B cell (primary cell): Measurements from ENCODE around the gene SLC25A40. TPM values are rescaled to one million over a fixed set of nuclear protein-coding genes. Genes with fewer than 3 reads are reported as not detected.

ENCODE experiments used
- ATAC-seq: fragments of 200-7000 bp; cut with Tn5 transposase; one replicate; pipeline ENCODE4 v1.10.0; 2021; ENCODE audit warnings: low read depth, mild to moderate bottlenecking, moderate number of reproducible peaks, moderate library complexity
- CTCF ChIA-PET: fragments of 350-600 bp; sonication (Branson Sonifier 250); formaldehyde crosslinking; loops from one replicate; lab custom pipeline; 2021; ENCODE audit warnings: antibody characterized with exemption, inconsistent platforms; lab: Charles Lee
- POLR2A ChIA-PET: fragments of 350-600 bp; sonication (Branson Sonifier 250); formaldehyde crosslinking; loops from one replicate; lab custom pipeline; 2021; ENCODE audit warnings: antibody characterized with exemption; lab: Charles Lee
- DNase-seq: peaks from one replicate; pipeline ENCODE4 v3.0.0; 2013
- H2AFZ ChIP-seq: 2 replicates; pipeline ENCODE4 v1.6.1; 2012; ENCODE audit warnings: mild to moderate bottlenecking, low read depth, low read length; ENCODE audit not compliant: insufficient read depth, poor library complexity, severe bottlenecking
- H3K27ac ChIP-seq, 2 donors: 1 replicate in 1 of 2; 2 replicates in 1 of 2; pipeline ENCODE4 v1.5.1; 2012 to 2013; ENCODE audit warnings: low read length in 2 of 2, mild to moderate bottlenecking in 2 of 2, moderate library complexity in 1 of 2
- H3K27me3 ChIP-seq, 4 experiments: fragments of 200-600 bp in 1 of 4; sonication (generic) in 1 of 4; replicated peaks in 1 of 4; 1 replicate in 2 of 4; 2 replicates in 2 of 4; pipeline versions ENCODE4 v1.6.1 to v1.7.0; 2013 to 2016; ENCODE audit warnings: low read length in 3 of 4, mild to moderate bottlenecking in 2 of 4, mixed read lengths in 1 of 4, moderate library complexity in 1 of 4; ENCODE audit not compliant: insufficient read depth in 4 of 4, control insufficient read depth in 3 of 4; ENCODE audit errors: control extremely low read depth in 1 of 4
- H3K36me3 ChIP-seq, 2 experiments: replicated peaks in 1 of 2; 1 replicate in 1 of 2; 2 replicates in 1 of 2; pipeline versions ENCODE4 v1.6.1 to v1.7.1; 2013; ENCODE audit warnings: low read length in 1 of 2; ENCODE audit not compliant: insufficient read depth in 2 of 2, control insufficient read depth in 1 of 2; ENCODE audit errors: control extremely low read depth in 1 of 2, extremely low read depth in 1 of 2
- H3K4me1 ChIP-seq, 2 donors: fragments of 200-600 bp in 1 of 2; sonication (generic) in 1 of 2; 1 replicate in 1 of 2; 2 replicates in 1 of 2; pipeline versions ENCODE4 v1.5.1 to v1.6.1; 2013 to 2017; ENCODE audit warnings: low read length in 2 of 2; ENCODE audit not compliant: control insufficient read depth in 2 of 2, insufficient read depth in 2 of 2
- H3K4me2 ChIP-seq: replicated peaks from 2 replicates; pipeline ENCODE3; 2012; ENCODE audit warnings: mild to moderate bottlenecking, low read depth, low read length; ENCODE audit not compliant: poor library complexity, severe bottlenecking
- H3K4me3 ChIP-seq, 5 experiments: fragments of 200-600 bp in 1 of 5; sonication (generic) in 1 of 5; 1 replicate in 3 of 5; 2 replicates in 2 of 5; pipeline versions ENCODE4 v1.5.1 to v1.7.0; 2011 to 2016; ENCODE audit warnings: low read length in 4 of 5, mild to moderate bottlenecking in 4 of 5, low read depth in 2 of 5, control low read depth in 1 of 5, moderate library complexity in 1 of 5; ENCODE audit not compliant: insufficient read depth in 1 of 5; ENCODE audit errors: control extremely low read depth in 1 of 5, extremely low read depth in 1 of 5
- H3K79me2 ChIP-seq: fragments of 200-600 bp; sonication (generic); one replicate; pipeline ENCODE4 v1.6.0; 2016; ENCODE audit warnings: low read length; ENCODE audit not compliant: control insufficient read depth, insufficient read depth
- H3K9ac ChIP-seq: fragments of 200-600 bp; sonication (generic); 2 replicates; pipeline ENCODE4 v1.6.1; 2017; ENCODE audit warnings: mild to moderate bottlenecking, low read length, moderate library complexity
- H3K9me3 ChIP-seq, 3 donors: one replicate each; pipeline versions ENCODE4 v1.6.1 to v1.7.1; 2013; ENCODE audit warnings: low read length in 2 of 3; ENCODE audit not compliant: control insufficient read depth in 2 of 3, insufficient read depth in 1 of 3; ENCODE audit errors: control extremely low read depth in 1 of 3
- H4K20me1 ChIP-seq: 2 replicates; pipeline ENCODE4 v1.6.0; 2012; ENCODE audit warnings: mild to moderate bottlenecking, low read length; ENCODE audit not compliant: insufficient read depth, control insufficient read depth, poor library complexity, severe bottlenecking
- H3K27ac Mint-ChIP-seq: one replicate; pipeline ENCODE4 v1.8.0; 2021; ENCODE audit warnings: mixed read lengths
- H3K27me3 Mint-ChIP-seq: one replicate; pipeline ENCODE4 v1.8.0; 2021; ENCODE audit warnings: mixed read lengths
- H3K4me1 Mint-ChIP-seq: one replicate; pipeline ENCODE4 v1.8.0; 2021; ENCODE audit warnings: mixed read lengths
- H3K4me3 Mint-ChIP-seq: one replicate; pipeline ENCODE4 v1.8.0; 2021; ENCODE audit warnings: mixed read lengths
- H3K9me3 Mint-ChIP-seq: one replicate; pipeline ENCODE4 v1.8.0; 2022; ENCODE audit warnings: mixed read lengths; ENCODE audit not compliant: insufficient read depth
- EZH2 ChIP-seq: IDR thresholded peaks from 2 replicates; pipeline ENCODE4 v1.6.1; 2012; ENCODE audit warnings: borderline replicate concordance, low read depth, mild to moderate bottlenecking, moderate library complexity, low read length; ENCODE audit not compliant: insufficient read depth, poor library complexity, severe bottlenecking
- WGBS: methylation state at CpG from one replicate; pipeline ENCODE4 v1.1.5; 2013; ENCODE audit warnings: missing lambda C conversion rate; ENCODE audit not compliant: insufficient coverage; 5-methylcytosine and 5-hydroxymethylcytosine counted together
- intact Hi-C: fragments of 100-400 bp; cut with micrococcal nuclease; formaldehyde crosslinking; loops from one replicate; pipeline ENCODE4 v1.10.0; 2022
- polyA plus RNA-seq: library from polyadenylated mRNA; depleted of rRNA; stranded (reverse); fragments of >200 nt; gene quantifications from 2 replicates; pipeline ENCODE4 v1.2.3, GENCODE V29; 2012
- total RNA-seq, 2 donors: library from RNA; stranded (reverse); fragments of 120-200 nt in 1 of 2; gene quantifications; 1 replicate in 1 of 2; 2 replicates in 1 of 2; pipeline versions ENCODE4 v1.2.3 to v1.2.4, GENCODE V29; 2013 to 2022
- TF ChIP-seq, protein P1 (sequence below): fragments of 200-600 bp; IDR thresholded peaks from one replicate; pipeline ENCODE4 v1.8.0; 2022; ENCODE audit warnings: antibody characterized with exemption, mild to moderate bottlenecking

The SLC25A40 gene
- total and polyA plus RNA-seq, 2 donors (not counting 1 experiment from before 2014, with no cell fraction given): 10.5 to 28.1 TPM

DNA sequence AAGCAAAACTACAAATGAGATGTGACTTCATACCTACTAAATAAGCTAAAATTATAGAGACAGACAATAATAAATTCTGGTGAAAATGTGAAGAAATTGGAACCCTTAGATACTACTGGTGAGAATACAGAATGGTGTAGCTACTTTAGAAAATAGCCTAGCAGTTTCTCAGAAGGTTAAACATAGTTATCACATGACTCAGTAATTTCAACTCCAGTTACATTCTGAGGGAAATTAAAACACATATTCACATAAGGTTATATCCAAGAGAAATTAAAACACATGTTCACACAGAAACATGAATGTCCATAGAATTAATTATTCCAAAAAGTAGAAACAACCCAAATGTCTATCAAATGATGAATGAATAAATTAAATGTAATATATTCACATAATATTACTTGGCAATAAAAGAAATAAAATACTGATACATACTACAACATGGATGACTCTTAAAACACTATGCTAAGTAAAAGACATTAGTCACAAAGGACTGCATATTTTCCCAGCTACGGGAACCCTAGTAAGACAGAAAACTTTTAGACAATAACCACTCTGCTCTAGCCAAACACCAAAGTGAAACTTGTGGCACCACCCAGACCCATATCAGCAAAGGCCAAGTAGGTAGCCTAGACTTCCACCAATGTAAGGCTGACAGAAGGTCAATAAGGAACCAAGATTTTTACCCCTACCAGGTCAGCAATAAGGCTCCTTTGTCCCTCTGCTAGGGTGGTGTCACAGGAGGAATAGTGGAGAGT, 25.1 kb downstream of the SLC25A40 start:
- Histone ChIP-seq H3K9me3 (no peaks in the 10 kb centered on the region), H4K20me1 (no peaks in the 10 kb centered on the region), H3K27ac (no peak overlapping the region), H3K4me3 (no peak overlapping the region), H3K9ac (no peak overlapping the region), H3K27me3 (no peaks in the 10 kb centered on the region), H3K4me2 (no peak overlapping the region), H3K4me1 (peaks cover 6 to 9% of the 10 kb centered on the region in 2 donors), H2AFZ (no peak overlapping the region), H3K36me3 (peaks cover 9 to 12% of the 10 kb centered on the region in 2 experiments), H3K79me2 (no peaks in the 10 kb centered on the region)
- H3K4me1 Mint-ChIP-seq: peaks cover 16% of the 10 kb centered on the region
- H3K9me3 Mint-ChIP-seq: no peaks in the 10 kb centered on the region
- intact Hi-C loops: no loop called here
- ChIA-PET POLR2A (no interaction called here), CTCF (interaction anchor here (0.7 to 1.3 kb wide), 3 partner anchors 24 to 313 kb away, joined by 3 read pairs; no protein-coding TSS in a partner anchor)
- DNase-seq (no peak), ATAC-seq (no peak)
- no peak overlapping the region for H3K27ac Mint-ChIP-seq
- 100% methylated on average over 1 of the region's 1 CpG for WGBS
- no peak for TF ChIP-seq EZH2
- TF ChIP-seq, protein P1, sequence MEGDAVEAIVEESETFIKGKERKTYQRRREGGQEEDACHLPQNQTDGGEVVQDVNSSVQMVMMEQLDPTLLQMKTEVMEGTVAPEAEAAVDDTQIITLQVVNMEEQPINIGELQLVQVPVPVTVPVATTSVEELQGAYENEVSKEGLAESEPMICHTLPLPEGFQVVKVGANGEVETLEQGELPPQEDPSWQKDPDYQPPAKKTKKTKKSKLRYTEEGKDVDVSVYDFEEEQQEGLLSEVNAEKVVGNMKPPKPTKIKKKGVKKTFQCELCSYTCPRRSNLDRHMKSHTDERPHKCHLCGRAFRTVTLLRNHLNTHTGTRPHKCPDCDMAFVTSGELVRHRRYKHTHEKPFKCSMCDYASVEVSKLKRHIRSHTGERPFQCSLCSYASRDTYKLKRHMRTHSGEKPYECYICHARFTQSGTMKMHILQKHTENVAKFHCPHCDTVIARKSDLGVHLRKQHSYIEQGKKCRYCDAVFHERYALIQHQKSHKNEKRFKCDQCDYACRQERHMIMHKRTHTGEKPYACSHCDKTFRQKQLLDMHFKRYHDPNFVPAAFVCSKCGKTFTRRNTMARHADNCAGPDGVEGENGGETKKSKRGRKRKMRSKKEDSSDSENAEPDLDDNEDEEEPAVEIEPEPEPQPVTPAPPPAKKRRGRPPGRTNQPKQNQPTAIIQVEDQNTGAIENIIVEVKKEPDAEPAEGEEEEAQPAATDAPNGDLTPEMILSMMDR: no peak
- no peak overlapping the region for H3K4me3 Mint-ChIP-seq
- no peaks in the 10 kb centered on the region for H3K27me3 Mint-ChIP-seq

DNA sequence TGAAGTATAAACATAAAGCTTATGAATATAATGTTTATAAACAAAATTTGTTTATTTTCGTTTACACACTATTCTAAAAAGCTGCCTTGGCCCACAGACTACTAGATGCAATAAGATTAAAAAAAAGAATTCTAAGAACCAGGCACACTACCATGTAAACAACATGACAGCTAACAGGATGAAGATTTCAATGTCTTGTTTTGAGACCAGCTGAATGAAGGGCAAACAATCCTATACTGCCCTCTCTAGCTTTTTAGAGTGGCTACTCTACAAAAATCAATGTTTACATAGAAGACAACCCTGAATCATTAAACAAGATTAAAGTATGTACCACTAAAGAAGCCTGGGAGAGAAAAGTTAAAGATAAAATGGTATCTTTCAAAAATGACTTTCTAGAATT, 38.6 kb downstream of the SLC25A40 start:
- ATAC-seq (no peak), DNase-seq (no peak)
- no peak overlapping the region for H3K27ac ChIP-seq
- TF ChIP-seq EZH2: no peak
- TF ChIP-seq, protein P1: no peak
- H3K4me2 ChIP-seq: no peak overlapping the region
- H3K9me3 Mint-ChIP-seq: no peaks in the 10 kb centered on the region
- no peaks in the 10 kb centered on the region for H3K4me1 ChIP-seq
- no peaks in the 10 kb centered on the region for H3K4me1 Mint-ChIP-seq
- H3K4me3 Mint-ChIP-seq: no peak overlapping the region
- no peaks in the 10 kb centered on the region for H3K9me3 ChIP-seq
- H3K27me3 ChIP-seq: no peaks in the 10 kb centered on the region
- H3K4me3 ChIP-seq: no peak overlapping the region
- H3K27me3 Mint-ChIP-seq: no peaks in the 10 kb centered on the region
- CTCF ChIA-PET: interaction anchor here (1.4 kb wide), 1 partner anchor 49 kb away, joined by 3 read pairs; no protein-coding TSS in a partner anchor
- H3K36me3 ChIP-seq: peaks cover 1 to 8% of the 10 kb centered on the region in 2 experiments
- H2AFZ ChIP-seq: no peak overlapping the region
- POLR2A ChIA-PET: no interaction called here
- intact Hi-C loops: loop anchor here (10.0 kb wide), 1 partner anchor 47 kb away; no protein-coding TSS in a partner anchor
- no peak overlapping the region for H3K9ac ChIP-seq
- H3K27ac Mint-ChIP-seq: no peak overlapping the region
- no peaks in the 10 kb centered on the region for H3K79me2 ChIP-seq
- no CpG with 5 or more reads among the region's 1 CpG for WGBS
- H4K20me1 ChIP-seq: no peaks in the 10 kb centered on the region
